SIG-M5 treated with dmso at 0.1 percent for 504 hours (cell line): ENCODE measurements around the gene ZNF266.
A peak's percentile ranks its signal among the peaks of the same experiment; 100 is the strongest.

Experiments used
- DNase-seq: peaks from one replicate; lab custom pipeline; 2025; ENCODE audit not compliant: unreplicated experiment; lab: John Stamatoyannopoulos, UW

The ZNF266 gene

DNA sequence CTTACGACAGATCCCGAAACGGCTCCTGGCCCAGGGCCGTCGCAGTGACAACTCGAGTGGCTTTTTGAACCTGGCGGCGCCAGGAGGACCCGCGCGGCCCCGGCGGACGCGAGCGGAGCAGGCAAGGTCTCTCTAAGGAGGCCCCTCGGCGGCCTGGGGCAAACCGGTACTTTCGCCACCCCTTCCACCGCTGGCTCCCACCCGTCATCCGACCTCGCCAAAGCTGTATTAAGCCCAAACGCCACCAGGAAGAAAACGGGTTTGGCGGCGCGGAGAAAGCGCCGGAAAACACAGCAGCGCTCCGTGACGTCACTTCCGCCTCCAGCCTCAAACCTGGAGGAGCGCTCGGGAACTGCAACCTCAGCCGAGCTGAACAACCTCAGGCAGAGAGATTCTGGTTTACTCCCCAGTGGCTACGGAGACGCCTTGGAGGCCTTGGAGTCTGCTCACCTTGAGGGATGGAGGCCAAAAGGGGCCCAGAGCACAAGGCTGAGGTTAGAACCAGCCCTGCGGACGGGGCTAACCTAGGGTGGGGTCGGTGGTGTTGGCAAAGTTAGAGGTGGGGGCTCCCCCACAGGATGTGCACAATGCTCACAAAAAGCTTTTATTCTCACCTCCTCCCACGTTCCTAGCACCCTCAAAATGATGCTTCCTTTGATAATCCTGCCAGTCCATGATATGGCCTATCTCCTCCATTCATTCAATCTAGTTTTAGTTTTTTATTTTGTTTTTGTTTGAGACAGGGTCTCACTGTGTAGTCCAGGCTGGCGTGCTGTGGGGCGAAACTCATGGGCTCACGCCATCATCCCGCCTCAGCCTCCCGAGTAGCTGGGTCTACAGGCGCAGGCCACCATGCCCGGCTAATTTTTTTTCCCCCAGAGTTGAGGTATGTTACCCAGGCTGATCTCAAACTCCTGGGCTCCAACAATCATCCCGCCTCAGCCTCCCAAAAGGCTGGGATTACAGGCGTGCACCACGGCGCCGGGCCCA lies at the start of gene ZNF266:
ZNF266 (minus strand) TSS at position 295 of the 990 bp plus-strand sequence. CDS start 15,484 bp downstream, outside the sequence.
- DNase-seq: peak; percentile 79

DNA sequence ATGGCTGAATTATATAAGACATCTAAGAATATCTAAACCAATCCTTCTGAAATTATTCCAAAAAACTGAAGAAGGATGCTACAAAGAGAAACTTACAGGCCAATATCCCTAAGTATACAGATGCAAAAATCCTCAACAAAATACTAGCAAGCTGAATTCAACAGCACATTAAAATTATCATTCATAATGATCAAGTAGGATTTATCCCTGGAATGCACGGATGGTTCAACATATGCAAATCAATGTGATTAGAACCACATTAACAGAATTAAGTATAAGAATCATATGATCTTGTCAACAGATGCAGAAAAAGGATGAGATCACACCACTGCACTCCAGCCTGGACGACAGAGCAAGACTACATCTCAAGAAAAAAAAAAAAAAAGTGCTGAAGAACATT lies 49.8 kb upstream of the ZNF266 start:
- DNase-seq: no peak

DNA sequence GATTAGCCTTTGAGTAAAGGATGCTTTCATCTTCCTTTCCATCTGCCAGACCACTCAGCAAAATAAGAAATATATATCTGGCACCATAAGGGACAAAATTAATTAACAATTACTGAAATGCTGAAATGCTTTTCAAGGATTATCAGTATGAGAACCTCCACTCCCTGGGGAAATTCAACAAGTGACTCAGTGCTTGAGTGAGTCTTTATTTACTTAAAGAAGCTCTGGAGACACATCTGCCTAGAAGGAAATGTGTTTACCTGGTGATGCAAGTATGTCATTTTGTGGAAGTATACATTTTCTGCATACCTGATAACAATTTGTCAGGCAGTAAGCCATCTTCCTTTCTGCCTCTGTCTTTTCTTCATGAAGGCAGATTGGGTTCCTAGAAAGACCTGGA lies 39.6 kb upstream of the ZNF266 start:
- DNase-seq: no peak

DNA sequence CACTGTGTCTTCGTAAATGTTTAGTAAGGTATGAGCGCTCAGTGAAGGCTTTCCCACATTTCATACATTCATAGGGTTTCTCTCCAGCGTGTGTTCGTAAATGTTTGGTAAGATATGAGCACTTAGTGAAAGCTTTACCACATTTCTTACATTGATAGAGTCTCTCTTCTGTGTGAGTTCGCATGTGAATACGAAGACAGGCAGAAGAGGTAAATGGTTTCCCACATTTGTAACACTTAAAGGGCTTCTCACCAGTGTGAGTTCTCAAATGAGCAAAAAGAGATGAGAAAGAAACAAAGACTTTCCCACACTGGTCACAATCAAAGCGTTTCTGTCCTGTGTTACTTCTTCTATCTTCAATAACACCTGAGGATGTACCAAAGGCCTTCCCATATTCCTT lies 31.8 kb upstream of the ZNF266 start:
- no peak for DNase-seq

DNA sequence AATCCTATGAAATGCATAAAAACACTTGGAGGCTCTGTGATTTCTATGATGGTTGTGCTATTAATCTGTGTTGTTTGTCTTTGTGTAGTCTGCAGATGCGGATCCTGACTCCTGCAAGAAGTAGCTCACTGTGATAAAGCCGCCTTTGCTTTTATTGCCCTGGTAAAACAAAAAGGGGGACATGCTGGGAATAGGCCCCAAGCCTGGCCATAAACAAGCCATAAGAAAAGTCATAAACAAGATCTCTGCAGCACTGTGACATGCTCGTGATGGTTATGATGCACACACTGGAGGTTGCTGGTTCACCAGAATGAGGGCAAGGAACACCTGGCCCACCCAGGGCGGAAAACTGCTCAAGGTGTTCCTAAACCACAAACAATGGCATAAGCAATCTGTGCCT lies 26.6 kb upstream of the ZNF266 start:
- DNase-seq: no peak

DNA sequence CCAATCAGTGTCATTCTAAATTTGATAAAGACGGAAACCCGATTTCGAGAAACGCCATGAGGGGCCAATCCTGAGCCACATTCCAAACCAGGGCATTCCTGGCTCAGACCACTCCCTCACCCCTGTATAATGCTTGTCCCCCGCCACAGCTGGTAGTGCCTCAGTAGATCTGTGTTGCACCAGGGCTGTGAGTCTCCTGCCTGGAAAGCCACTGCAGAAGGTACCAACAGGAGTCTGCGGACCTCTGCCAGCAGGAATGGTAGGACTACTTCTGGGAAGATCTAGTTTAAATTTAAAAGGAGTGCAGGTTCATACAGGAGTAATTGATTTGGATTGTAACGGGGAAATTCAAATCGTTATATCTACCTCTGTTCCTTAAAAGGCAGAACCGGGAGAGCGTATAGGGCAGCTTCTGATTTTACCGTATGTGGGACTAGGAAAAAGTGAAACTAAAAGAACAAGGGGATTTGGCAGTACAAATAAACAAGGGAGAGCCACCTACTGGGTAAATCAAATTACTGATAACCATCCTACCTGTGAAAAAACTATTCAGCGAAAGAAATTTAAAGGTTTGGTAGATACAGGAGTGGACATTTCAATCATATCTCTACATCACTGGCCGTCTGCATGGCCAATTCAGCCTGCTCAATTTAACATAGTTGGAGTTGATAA lies 20.8 kb upstream of the ZNF266 start:
- DNase-seq: no peak

DNA sequence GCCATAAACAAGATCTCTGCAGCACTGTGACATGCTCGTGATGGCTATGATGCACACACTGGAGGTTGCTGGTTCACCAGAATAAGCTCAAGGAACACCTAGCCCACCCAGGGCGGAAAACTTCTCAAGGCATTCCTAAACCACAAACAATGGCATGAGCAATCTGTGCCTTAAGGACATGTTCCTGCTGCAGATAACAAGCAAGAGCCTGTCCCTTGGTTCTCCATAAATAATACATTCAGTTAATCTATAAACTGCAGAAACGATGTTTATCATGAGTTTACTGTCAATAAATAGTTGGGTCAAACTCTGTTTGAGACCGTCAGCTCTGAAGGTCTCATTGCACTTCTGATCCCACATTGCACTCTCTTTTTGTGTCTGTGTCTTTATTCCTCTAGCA lies 18.6 kb upstream of the ZNF266 start:
- DNase-seq: no peak

DNA sequence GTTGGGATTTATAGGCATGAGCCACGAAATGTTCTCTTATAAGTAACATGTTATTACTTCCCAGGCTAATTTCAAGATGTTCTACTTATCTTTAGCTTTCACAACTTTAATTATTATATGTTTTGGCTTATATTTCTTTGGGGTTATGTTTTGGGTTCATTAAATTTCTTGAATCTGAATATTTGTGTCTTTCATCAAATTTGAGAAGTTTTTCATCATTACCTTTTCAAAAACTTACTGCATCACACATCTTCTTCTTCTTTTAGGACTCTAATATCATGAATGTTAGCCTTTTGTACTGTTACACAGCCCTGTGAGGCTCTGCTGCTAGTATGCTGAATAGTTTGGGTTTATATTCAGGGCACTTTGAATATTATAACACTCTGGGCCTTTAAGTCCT lies 9.7 kb upstream of the ZNF266 start:
- DNase-seq: no peak

DNA sequence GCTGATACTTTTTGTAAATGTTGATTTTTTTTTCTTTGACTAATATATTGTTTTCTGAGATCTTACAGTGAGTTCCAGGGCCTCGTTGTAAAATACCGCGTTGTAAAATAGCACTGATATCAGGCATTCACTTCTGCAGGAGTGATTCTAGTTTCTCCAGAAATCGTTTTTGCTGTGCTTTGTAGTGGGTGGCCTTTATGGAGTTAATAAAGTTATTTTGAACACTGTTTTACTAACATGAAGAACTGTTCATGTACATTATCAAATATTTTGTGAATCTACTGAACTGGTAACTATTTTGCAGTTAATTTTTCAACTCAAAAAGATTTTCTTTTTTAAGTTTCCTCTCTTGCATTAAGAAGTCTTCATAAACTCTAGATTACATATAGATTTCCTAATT lies 985 bp upstream of the ZNF266 start:
- no peak for DNase-seq

DNA sequence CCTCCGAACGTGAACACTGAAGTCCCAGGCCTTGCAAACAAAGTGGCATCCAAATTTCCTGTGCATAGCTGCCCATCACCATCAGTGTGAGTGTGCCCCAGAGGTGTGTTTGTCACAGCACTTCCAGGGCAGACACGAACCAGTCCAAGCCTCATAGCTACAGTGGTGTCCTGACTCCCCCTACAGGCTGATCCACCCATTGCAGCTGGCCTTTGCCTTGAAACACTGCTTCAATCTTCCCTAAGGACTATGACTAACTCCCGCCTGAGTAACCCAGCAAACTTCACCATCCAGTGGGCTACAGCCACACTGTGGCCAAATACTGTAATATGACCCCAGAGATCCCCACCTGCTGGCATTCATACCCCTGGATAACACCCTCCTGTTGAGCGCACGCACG lies 3.9 kb downstream of the ZNF266 start:
- no peak for DNase-seq

DNA sequence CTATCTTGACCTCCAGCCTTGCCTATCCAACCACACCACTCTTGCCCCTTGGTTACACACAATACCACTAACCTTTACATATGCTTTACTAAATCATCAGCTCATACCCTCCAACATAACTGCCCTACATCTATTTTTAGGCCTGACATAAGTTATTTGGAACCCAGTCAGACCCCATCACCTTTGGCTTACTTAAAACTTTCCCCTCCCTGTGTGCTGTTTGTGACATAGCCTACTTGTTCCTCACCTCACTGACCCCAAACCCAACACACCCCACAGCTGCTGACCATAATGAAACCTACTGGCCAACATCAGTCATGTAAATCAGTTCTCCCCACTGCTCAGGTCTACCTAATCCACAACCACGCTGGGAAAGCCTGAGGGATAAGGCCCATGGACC lies 4.9 kb downstream of the ZNF266 start:
- no peak for DNase-seq

DNA sequence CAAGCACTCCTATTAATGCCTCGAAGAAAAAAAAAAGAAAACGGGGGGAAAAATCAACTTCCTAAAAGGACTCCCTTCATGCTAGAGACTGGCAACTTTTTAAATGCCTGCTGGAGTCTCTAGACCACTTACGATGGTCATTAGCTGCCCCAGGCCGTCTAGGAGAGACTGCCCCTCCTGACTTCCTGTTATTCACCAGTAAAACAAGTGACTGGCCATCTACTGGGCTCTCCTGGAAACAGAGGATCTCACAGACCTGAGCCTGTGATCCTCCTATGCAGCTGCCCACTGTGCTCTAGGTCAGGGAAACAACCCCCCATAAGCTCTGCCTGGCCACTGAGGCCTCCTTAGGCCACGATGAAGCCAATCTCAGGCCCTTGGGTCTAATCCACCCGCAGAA lies 7.4 kb downstream of the ZNF266 start:
- no peak for DNase-seq

DNA sequence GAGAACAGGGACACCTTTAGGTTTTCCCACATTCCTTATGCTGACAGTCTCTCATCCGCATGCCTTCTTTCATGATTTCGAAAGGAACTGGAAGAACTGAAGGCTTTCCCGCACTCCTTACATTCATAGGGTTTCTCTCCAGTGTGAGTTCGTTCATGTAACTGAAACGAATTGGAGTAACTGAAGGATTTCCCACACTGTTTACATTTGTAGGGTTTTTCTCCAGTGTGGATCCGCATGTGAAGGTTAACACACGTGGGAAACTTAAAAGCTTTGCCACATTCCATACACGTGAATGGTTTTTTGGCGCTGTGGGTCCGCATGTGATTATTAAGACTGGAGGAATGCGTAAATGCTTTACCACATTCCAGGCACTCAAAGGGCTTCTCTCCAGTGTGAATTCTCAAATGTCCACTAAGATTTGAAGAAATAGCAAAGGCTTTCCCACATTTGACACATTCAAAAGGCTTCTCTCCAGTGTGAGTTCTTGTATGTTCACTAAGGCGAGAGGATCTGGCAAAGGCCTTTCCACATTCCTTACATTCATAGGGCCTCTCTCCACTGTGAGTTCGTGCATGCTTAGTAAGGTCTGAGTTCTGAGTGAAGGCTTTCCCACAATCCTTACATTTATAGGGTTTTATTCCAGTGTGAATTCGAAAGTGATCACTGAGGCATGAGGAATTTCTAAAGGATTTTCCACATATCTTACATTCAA lies 22.0 kb downstream of the ZNF266 start:
- DNase-seq: no peak

DNA sequence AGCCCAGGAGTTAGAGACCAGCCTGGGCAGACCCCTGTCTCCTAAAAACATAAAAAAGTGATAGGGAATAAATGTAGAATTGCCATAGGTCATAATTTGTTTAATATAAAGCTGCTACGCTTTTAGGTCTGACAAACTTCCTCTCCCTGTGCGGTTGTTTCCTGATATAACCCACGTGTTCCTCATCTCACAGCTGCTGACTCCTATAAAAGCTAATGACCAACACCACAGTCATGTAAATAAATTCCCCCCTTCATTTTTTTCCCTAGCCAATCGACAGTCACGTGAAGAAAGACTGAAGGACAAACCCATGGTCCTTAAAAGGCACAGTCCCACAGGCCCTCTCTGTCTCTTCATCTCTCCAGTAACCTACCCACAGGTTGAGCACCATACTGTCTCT lies 27.5 kb downstream of the ZNF266 start:
- DNase-seq: no peak

DNA sequence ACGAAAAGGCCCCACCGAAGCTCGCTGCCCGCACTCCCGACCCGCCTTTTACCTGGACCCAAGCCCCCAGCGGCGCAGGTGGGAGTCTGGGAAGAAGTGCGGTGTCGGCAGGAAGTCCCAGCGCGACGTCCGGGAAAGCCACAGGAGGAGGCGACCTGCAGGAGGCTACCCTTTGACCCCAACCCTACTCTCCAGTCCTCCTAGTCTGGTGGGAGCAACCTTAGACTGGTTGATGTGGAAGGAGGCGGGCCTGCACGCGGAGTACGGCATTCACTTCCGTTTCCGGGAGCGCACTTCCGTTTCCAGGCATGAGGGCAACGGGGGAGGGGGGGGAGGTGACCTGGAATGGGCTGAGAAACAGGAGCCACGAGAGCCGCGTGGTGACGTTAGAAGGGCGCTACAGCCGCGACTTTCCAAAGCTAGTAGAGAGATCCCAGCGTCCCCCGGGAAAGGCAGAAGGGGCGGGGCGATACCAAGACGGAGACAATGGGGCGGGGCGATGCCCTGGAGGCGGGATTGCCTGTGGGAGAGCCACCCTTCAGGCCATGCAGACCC lies 28.5 kb downstream of the ZNF266 start:
- DNase-seq: no peak

DNA sequence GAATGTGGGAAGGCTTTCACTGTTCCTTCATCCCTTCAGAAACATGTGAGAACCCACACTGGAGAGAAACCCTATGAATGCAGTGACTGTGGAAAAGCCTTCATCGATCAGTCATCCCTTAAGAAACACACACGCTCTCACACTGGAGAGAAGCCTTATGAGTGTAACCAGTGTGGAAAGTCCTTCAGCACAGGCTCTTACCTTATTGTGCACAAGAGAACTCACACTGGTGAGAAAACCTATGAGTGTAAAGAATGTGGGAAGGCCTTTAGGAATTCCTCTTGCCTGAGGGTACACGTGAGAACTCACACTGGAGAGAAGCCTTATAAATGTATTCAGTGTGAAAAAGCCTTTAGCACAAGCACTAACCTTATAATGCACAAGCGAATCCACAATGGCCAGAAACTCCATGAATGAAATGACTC lies 54.0 kb downstream of the ZNF266 start:
- DNase-seq: no peak

DNA sequence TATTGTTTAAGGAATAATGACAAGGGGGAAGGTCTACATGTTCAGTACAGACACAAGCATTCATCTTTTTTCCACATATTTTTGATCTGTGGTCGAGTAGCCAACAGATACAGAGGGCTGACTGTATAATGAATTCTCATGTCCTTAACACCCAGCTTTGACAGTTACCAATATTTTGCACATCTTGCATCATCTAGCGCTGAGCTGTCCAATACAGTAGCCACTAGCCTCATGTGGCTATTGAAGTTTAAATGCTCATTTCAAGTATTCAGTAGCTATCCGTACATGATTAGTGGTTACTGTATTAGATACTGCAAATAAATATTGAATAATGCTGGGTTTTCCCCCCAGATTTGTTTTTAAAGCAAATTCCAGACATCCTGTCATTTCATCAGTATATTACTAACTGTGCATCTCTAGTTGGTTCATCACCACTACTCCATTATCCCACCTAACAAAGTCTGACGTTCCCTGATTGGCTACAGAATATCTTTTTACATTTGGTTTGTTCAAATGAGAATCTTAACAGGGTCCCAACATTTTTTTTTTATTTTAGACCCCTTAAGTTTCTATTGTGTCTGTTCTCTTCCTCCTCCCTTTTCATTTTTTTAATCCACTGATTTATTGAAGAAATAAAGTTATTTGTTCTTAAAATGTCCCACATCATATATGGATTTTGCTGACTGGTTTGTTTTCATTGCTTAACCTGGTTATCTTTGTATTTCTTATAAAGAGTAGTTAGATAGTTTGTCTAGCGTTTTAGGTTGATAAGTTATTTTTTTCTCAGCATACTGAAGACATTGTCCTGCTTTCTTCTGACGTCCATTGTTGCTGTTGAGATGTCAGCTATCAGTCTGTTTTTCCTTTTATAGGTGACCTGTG lies 64.4 kb downstream of the ZNF266 start:
- no peak for DNase-seq

DNA sequence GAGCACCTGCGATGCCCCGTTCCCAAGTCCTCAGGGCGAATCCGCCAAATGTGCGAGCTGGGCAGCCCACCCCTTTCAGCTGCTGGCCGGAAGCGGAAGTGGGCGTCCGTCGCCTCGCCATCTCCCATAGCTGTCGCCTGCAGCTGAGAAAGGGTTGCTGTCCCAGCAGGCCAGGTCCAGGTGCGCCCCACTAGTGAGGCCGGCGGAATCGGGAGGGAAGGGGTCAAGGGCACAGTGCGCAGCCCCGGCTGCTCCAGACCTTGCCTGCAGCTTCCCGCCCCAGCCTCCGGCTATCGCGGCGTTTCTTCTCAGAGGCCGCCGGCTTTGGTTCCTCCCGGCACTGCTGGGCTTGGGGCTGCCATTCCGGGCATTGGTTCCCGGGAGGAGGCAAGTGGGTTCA lies 72.5 kb downstream of the ZNF266 start, which contains the start of gene ZNF177:
ZNF177 (plus strand) TSS at position 109 of the 400 bp plus-strand sequence. CDS start 15,299 bp downstream, outside the sequence.
- no peak for DNase-seq
